Astrocyte (in vitro differentiated cells and primary cell): ENCODE measurements around the gene RGPD8. TPM values are rescaled to one million over a fixed set of nuclear protein-coding genes. Genes with fewer than 3 reads are reported as not detected.

ENCODE experiments used
- DNase-seq: peaks from one replicate; pipeline ENCODE4 v3.0.0-alpha.2; 2010; ENCODE audit warnings: low read depth
- FAIRE-seq: peaks from 2 replicates; lab custom pipeline; 2011; peaks lifted over from hg19 to GRCh38; lab: Jason Lieb, UNC
- H2AFZ ChIP-seq: 2 replicates; pipeline ENCODE4 v1.6.0; 2012; ENCODE audit warnings: low read depth, low read length, inconsistent platforms
- H3K27ac ChIP-seq: 2 replicates; pipeline ENCODE4 v1.5.1; 2011; ENCODE audit warnings: low read depth, low read length, inconsistent platforms
- H3K27me3 ChIP-seq: 2 replicates; pipeline ENCODE4 v1.6.0; 2011; ENCODE audit warnings: low read length, inconsistent platforms; ENCODE audit not compliant: insufficient read depth
- H3K36me3 ChIP-seq: 2 replicates; pipeline ENCODE4 v1.5.1; 2011; ENCODE audit warnings: low read length, inconsistent platforms; ENCODE audit not compliant: insufficient read depth
- H3K4me1 ChIP-seq: 2 replicates; pipeline ENCODE4 v1.5.1; 2011; ENCODE audit warnings: low read length, inconsistent platforms; ENCODE audit not compliant: insufficient read depth
- H3K4me2 ChIP-seq: 2 replicates; pipeline ENCODE4 v1.6.0; 2012; ENCODE audit warnings: low read length, inconsistent platforms
- H3K4me3 ChIP-seq: 2 replicates; pipeline ENCODE4 v1.5.1; 2011; ENCODE audit warnings: low read depth, mild to moderate bottlenecking, low read length, inconsistent platforms; ENCODE audit not compliant: insufficient read depth
- H3K79me2 ChIP-seq: 2 replicates; pipeline ENCODE4 v1.6.0; 2012; ENCODE audit warnings: mild to moderate bottlenecking, low read length, inconsistent platforms; ENCODE audit not compliant: insufficient read depth
- H3K9ac ChIP-seq: 2 replicates; pipeline ENCODE4 v1.6.0; 2012; ENCODE audit warnings: mild to moderate bottlenecking, low read length, inconsistent platforms
- H3K9me3 ChIP-seq: 2 replicates; pipeline ENCODE4 v1.5.1; 2012; ENCODE audit warnings: low read depth, mild to moderate bottlenecking, low read length, inconsistent platforms; ENCODE audit not compliant: insufficient read depth
- H4K20me1 ChIP-seq: 2 replicates; pipeline ENCODE4 v1.6.0; 2012; ENCODE audit warnings: low read length, inconsistent platforms; ENCODE audit not compliant: insufficient read depth
- H3K27ac Mint-ChIP-seq: one replicate; pipeline ENCODE4 v1.8.0; 2021; ENCODE audit warnings: mild to moderate bottlenecking, mixed read lengths; ENCODE audit not compliant: unreplicated experiment
- H3K27me3 Mint-ChIP-seq: one replicate; pipeline ENCODE4 v1.8.0; 2021; ENCODE audit warnings: low read depth, mixed read lengths; ENCODE audit not compliant: unreplicated experiment
- H3K36me3 Mint-ChIP-seq: one replicate; pipeline ENCODE4 v1.8.0; 2021; ENCODE audit warnings: low read depth, mixed read lengths; ENCODE audit not compliant: unreplicated experiment
- H3K4me1 Mint-ChIP-seq: one replicate; pipeline ENCODE4 v1.8.0; 2021; ENCODE audit warnings: low read depth, mixed read lengths; ENCODE audit not compliant: unreplicated experiment
- H3K4me3 Mint-ChIP-seq: one replicate; pipeline ENCODE4 v1.8.0; 2021; ENCODE audit warnings: mild to moderate bottlenecking, moderate library complexity, mixed read lengths; ENCODE audit not compliant: unreplicated experiment
- H3K9me3 Mint-ChIP-seq: one replicate; pipeline ENCODE4 v1.8.0; 2021; ENCODE audit warnings: mild to moderate bottlenecking, mixed read lengths; ENCODE audit not compliant: unreplicated experiment
- CTCF ChIP-seq: IDR thresholded peaks from 2 replicates; pipeline ENCODE4 v1.5.1; 2011; ENCODE audit warnings: low read depth, mild to moderate bottlenecking, inconsistent platforms, low read length, moderate library complexity; ENCODE audit not compliant: insufficient read depth
- EZH2 ChIP-seq: IDR thresholded peaks from 2 replicates; pipeline ENCODE4 v1.6.1; 2012; ENCODE audit warnings: mild to moderate bottlenecking, low read length, inconsistent platforms; ENCODE audit not compliant: insufficient read depth
- total RNA-seq: library from RNA; stranded (reverse); gene quantifications from 2 replicates; pipeline ENCODE4 v1.2.1, GENCODE V29; 2021

The RGPD8 gene
- total RNA-seq, 1 donor from 2014 or later = 9.6 TPM

GRCh38 chr2:112345030-112346027 lies 88.1 kb downstream of the RGPD8 start:
- Mint-ChIP-seq H3K27me3 (no peaks in the 10 kb centered on the region), H3K36me3 (peaks cover 2% of the 10 kb centered on the region), H3K27ac (no peak overlapping the region), H3K9me3 (no peaks in the 10 kb centered on the region), H3K4me3 (no peak overlapping the region), H3K4me1 (no peaks in the 10 kb centered on the region)
- H3K36me3 ChIP-seq = no peaks in the 10 kb centered on the region
- H4K20me1 ChIP-seq = no peaks in the 10 kb centered on the region
- no peak overlapping the region for H3K9ac ChIP-seq
- no peaks in the 10 kb centered on the region for H3K4me1 ChIP-seq
- no peak for DNase-seq
- H3K9me3 ChIP-seq = no peaks in the 10 kb centered on the region
- H3K27me3 ChIP-seq = no peaks in the 10 kb centered on the region
- no peak overlapping the region for H3K4me3 ChIP-seq
- no peak overlapping the region for H2AFZ ChIP-seq
- no peak for TF ChIP-seq CTCF
- TF ChIP-seq EZH2 = no peak
- no peak for FAIRE-seq
- no peak overlapping the region for H3K27ac ChIP-seq
- no peak overlapping the region for H3K4me2 ChIP-seq
- no peaks in the 10 kb centered on the region for H3K79me2 ChIP-seq

DNA sequence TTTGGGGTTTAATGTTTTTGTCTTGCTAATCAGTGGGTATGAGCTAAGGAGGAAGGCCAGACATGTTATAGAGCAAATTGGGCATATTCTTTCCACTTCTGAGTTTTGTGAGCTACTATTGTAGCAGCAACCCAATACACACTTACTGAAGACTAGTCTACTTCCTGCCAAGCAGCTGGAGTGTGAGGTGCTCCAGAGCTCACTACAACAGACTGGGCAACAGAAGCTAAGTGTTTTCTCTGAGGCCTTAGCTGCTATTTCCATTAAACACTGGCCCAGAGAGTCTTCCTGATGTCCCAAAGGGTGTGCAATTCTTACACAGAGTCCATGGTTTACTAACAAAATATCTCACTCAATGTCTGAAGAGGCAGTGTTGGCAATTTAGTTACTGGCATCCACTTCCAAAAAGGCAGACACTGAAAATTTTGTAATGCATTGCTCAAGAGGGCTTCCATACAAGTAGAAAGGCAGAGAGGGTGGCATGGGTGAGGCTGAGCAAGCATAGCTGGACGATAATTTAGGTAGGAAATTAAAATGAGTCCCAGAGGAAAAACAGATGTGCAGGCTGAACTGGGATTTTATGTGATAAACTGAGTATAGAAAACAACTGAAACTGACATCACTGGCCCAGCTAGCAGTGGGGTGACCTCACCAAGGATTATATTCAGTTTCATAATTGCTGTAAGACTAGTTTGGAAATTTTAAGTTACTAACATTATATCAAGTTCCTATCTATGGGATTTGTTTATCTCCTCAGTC lies 89.4 kb downstream of the RGPD8 start:
- Mint-ChIP-seq H3K27me3 (no peaks in the 10 kb centered on the region), H3K9me3 (no peaks in the 10 kb centered on the region), H3K4me3 (no peak overlapping the region), H3K27ac (no peak overlapping the region), H3K36me3 (peaks cover 2% of the 10 kb centered on the region), H3K4me1 (no peaks in the 10 kb centered on the region)
- H4K20me1 ChIP-seq = no peaks in the 10 kb centered on the region
- no peak overlapping the region for H2AFZ ChIP-seq
- no peaks in the 10 kb centered on the region for H3K36me3 ChIP-seq
- H3K27me3 ChIP-seq = no peaks in the 10 kb centered on the region
- H3K4me2 ChIP-seq = no peak overlapping the region
- no peaks in the 10 kb centered on the region for H3K79me2 ChIP-seq
- no peak overlapping the region for H3K27ac ChIP-seq
- no peaks in the 10 kb centered on the region for H3K4me1 ChIP-seq
- FAIRE-seq = no peak
- DNase-seq = no peak
- H3K9ac ChIP-seq = no peak overlapping the region
- no peaks in the 10 kb centered on the region for H3K9me3 ChIP-seq
- TF ChIP-seq CTCF (no peak), EZH2 (no peak)
- H3K4me3 ChIP-seq = no peak overlapping the region
